ENCODE results near the gene MRTFB.

Gene MRTFB

GRCh38 chr16:14232106-14232864 is 161.2 kb downstream of the MRTFB start:
- no peak for DNase-seq (ENCODE audit: low spot score)

- DNase-seq (ENCODE audit: low spot score): no peak
Measured at GRCh38 chr16:14236401-14236800, 165.3 kb downstream of the MRTFB start.

DNA sequence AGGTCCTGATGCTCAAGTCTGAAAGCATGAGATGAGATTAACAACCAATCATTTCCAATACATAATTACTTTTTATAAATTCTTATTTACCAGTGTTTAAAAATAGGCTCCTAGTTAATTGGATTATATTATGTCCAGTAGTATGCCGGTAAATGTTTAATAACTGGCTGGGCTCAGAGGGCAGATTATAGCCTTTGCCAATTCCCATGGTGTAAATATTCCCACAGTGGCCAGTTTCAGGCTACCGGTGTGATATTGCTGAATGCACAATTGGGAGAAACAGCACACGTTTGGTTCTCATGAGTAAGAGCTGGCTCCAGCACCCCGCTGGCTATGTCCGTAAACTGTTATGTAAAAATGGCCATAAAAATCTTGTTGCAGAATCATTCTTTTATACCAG is 167.6 kb downstream of the MRTFB start:
- no peak for DNase-seq (ENCODE audit: low spot score)

GRCh38 chr16:14239791-14240190 is 168.7 kb downstream of the MRTFB start:
- no peak for DNase-seq (ENCODE audit: low spot score)

- no peak for DNase-seq (ENCODE audit: low spot score)
Measured at GRCh38 chr16:14240219-14240843, 169.2 kb downstream of the MRTFB start.

DNA sequence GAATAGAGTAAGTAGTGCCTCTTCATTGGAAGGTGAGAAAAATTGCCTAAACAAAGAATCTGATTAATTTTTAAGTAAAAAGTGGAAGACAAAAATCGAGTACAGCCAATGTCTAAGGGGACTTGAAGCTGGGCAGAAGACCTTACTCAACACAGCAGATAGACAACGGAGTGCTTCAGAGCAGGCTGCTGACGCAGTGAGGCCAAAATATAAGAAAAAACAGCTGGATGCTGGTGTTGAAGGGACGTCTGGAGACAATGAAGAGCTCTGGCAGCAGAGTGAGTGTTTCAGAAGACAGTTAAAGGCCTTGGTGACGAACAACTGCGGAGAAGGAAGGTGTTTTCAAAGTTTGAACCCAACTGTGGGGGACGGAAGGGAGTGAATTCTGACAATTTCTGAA is 169.8 kb downstream of the MRTFB start:
- no peak for DNase-seq (ENCODE audit: low spot score)

DNA sequence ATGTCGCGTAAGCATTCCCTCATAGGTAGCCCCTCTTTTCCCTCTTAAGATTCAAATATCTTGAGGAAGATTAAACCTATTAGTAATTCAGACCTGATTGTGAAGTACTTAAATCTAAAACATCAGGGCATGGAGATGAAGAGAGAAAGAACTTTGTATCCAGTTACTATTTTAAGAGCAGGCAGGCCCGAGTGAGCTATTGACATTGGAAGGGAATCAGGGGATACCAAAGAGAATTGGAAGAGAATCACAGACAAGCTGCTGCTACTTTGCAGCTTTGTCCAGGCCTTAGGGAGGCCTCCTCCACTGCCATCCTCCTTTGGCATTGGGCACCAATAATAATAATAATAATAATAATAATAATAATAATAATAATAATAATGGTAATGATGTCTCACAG is 170.5 kb downstream of the MRTFB start:
- no peak for DNase-seq (ENCODE audit: low spot score)

DNA sequence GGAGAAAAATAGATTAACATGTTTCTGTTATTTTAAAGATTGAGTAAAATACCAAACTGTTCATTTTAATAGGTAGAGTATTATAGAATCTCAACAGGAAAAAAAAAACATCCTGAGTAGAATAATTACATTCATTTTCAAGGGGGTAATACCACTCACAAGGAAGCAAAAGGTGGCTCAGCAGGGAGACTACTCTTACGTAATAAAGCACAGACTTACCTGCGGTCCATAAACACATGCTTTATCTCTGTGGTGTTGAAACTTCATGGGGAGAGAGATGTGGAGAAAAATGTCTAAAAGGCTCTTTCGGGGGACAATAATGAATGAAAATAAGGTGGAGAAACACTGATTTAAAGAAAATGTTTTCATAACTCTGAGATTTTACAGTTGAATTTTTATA is 171.7 kb downstream of the MRTFB start:
- no peak for DNase-seq (ENCODE audit: low spot score)

- DNase-seq (ENCODE audit: low spot score): no peak
Measured at GRCh38 chr16:14244196-14245010, 173.3 kb downstream of the MRTFB start.

GRCh38 chr16:14248791-14249190 is 177.7 kb downstream of the MRTFB start:
- DNase-seq (ENCODE audit: low spot score): no peak

GRCh38 chr16:14249291-14250032 is 178.3 kb downstream of the MRTFB start:
- peak; percentile 56 for DNase-seq (ENCODE audit: low spot score)

GRCh38 chr16:14251419-14251818 is 180.3 kb downstream of the MRTFB start:
- no peak for DNase-seq (ENCODE audit: low spot score)

GRCh38 chr16:14252860-14253259 is 181.7 kb downstream of the MRTFB start:
- no peak for DNase-seq (ENCODE audit: low spot score)

- no peak for DNase-seq (ENCODE audit: low spot score)
Measured at GRCh38 chr16:14263011-14263410, 191.9 kb downstream of the MRTFB start.

GRCh38 chr16:14263769-14264168 is 192.7 kb downstream of the MRTFB start:
- DNase-seq (ENCODE audit: low spot score): no peak

- DNase-seq (ENCODE audit: low spot score): no peak
Measured at GRCh38 chr16:14264327-14264943, 193.3 kb downstream of the MRTFB start.

DNA sequence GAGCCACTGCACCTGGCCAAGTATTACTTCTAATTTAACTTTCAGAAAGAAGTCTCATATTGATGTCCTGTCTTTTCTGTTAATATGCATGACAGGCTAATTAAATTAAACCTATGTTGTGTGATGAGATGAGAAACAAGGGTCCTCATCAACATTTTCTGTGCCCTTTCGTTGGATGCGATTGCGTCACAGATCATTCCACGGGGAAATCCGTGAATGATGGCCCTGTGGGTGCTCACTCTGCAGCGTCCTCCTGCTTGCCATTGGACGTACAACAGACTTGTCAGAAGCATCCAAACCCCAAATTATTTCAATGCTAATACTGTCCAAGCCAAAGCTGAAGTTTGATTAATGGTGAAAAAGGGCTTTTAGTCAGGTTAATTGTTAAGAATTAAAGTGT is 197.0 kb downstream of the MRTFB start:
- DNase-seq (ENCODE audit: low spot score): no peak

- no peak for DNase-seq (ENCODE audit: low spot score)
Measured at GRCh38 chr16:14275934-14276333, 204.8 kb downstream of the MRTFB start.

GRCh38 chr16:14278749-14279148 is 207.6 kb downstream of the MRTFB start:
- DNase-seq (ENCODE audit: low spot score): no peak

GRCh38 chr16:14280541-14280940 is 209.4 kb downstream of the MRTFB start:
- DNase-seq (ENCODE audit: low spot score): no peak

- DNase-seq (ENCODE audit: low spot score): no peak
Measured at GRCh38 chr16:14283786-14284185, 212.7 kb downstream of the MRTFB start.

DNA sequence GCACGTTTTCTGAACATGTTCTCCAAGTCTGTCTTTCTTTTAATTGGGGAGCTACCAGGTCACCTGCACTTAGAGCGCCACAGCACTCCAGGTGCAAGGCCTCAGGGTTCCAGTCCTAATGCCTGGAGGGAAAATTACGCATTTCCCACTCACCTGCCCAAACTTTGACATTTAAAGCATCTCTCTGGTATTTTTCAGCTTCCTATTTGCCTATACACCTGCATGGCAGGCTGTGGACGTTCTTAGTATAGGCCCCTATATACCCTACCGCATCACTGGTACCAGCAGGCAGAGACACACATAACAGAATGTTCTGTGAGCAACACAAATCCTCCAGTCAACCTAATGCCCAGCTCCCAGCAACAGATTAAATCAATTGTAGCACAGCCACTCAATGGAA is 213.3 kb downstream of the MRTFB start:
- no peak for DNase-seq (ENCODE audit: low spot score)
